H1 (cell line): ENCODE measurements around the gene SLC35F1.

Experiments
- CTCF ChIP-seq, 3 experiments: IDR thresholded peaks; 1 replicate in 2 of 3; 2 replicates in 1 of 3; pipeline versions ENCODE4 v1.5.1 to v1.6.1; 2011; ENCODE audit warnings: low read length in 3 of 3, mild to moderate bottlenecking in 3 of 3, inconsistent platforms in 2 of 3, low read depth in 1 of 3, moderate library complexity in 1 of 3; ENCODE audit not compliant: insufficient read depth in 1 of 3; ENCODE audit errors: control extremely low read depth in 1 of 3
- EZH2 ChIP-seq: fragments of 200-600 bp; sonication (generic); IDR thresholded peaks from 2 replicates; pipeline ENCODE4 v1.7.1; 2012; ENCODE audit warnings: low read depth, mild to moderate bottlenecking, moderate library complexity, low read length, inconsistent platforms; ENCODE audit not compliant: severe bottlenecking
- RXRA ChIP-seq: IDR thresholded peaks from 2 replicates; pipeline ENCODE4 v1.6.1; 2011; ENCODE audit warnings: low read depth, mild to moderate bottlenecking, low read length, moderate library complexity; ENCODE audit not compliant: insufficient read depth

GRCh38 chr6:118141211-118141610 lies 234.1 kb downstream of the SLC35F1 start:
- TF ChIP-seq RXRA (no peak), CTCF (IDR thresholded peaks at IDR 0.05; ENCODE audit: control extremely low read depth in 1 of 3, insufficient read depth in 1 of 3, low read depth in 1 of 3, low read length in 3 of 3) (no peak), EZH2 (no peak)
